ENCODE data around the gene ST6GAL1.

The ST6GAL1 gene

DNA sequence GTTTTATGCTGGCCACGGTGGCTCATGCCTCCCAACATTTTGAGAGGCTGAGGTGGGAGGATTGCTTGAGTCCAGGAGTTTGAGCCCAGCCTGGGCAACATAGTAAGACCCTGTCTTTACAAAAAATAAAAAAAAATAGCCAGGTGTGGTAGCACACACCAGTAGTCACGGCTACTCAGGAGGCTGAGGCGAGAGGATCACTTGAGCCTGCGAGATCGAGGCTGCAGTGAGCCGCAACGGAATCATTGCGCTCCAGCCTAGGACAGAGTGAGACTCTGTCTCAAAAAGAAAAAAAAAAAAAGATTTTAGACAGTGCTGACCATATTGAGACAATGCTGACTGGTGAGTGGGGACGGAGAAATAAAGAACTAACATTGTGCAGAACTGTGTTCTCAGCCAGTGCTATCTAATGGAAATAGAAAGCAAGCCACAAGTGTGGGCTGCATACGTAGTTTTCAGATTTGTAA lies 67.2 kb downstream of the ST6GAL1 start:
- H2AK5ac ChIP-seq (ENCODE audit: low read length) = no peak overlapping the region
- H3K9ac ChIP-seq (ENCODE audit: low read length) = no peak overlapping the region
- H3K18ac ChIP-seq (ENCODE audit: low read length) = no peak overlapping the region
- no peaks in the 10 kb centered on the region for H3K36me3 ChIP-seq (ENCODE audit: control insufficient read depth in 1 of 2, insufficient read depth in 2 of 2, low read length in 2 of 2)
- no peak overlapping the region for H4K91ac ChIP-seq (ENCODE audit: low read depth, low read length)
- H3K14ac ChIP-seq (ENCODE audit: low read length) = no peak overlapping the region
- H3K4ac ChIP-seq (ENCODE audit: low read depth, low read length) = no peak overlapping the region
- H3K79me2 ChIP-seq (ENCODE audit: control insufficient read depth, insufficient read depth, low read length, poor library complexity) = no peaks in the 10 kb centered on the region
- peaks cover 9 to 11% of the 10 kb centered on the region in 2 experiments for H3K4me1 ChIP-seq (ENCODE audit: control insufficient read depth in 1 of 2, insufficient read depth in 2 of 2, low read length in 2 of 2)
- no peak overlapping the region for H2BK120ac ChIP-seq (ENCODE audit: insufficient read depth, low read length, poor library complexity)
- no peak overlapping the region for H3K4me3 ChIP-seq (ENCODE audit: low read depth, low read length)
- H2BK5ac ChIP-seq (ENCODE audit: low read depth, low read length, poor library complexity) = no peak overlapping the region
- no peak overlapping the region for H3K23ac ChIP-seq (ENCODE audit: low read length)
- H3K27me3 ChIP-seq (ENCODE audit: insufficient read depth, low read length) = no peaks in the 10 kb centered on the region
- H3K27ac ChIP-seq (ENCODE audit: low read depth, low read length) = no peak overlapping the region
- H4K8ac ChIP-seq (ENCODE audit: low read depth, low read length) = no peak overlapping the region
- no peaks in the 10 kb centered on the region for H3K79me1 ChIP-seq (ENCODE audit: low read length)
- no peak for DNase-seq
- WGBS (ENCODE audit: extremely low coverage, insufficient coverage, insufficient read length) = no CpG with 5 or more reads among the region's 10 CpGs
- H4K12ac ChIP-seq (ENCODE audit: low read depth, low read length) = no peak overlapping the region
- no peak overlapping the region for H3K4me2 ChIP-seq (ENCODE audit: low read length)
- no peak overlapping the region for H2AFZ ChIP-seq (ENCODE audit: insufficient read depth, low read length, poor library complexity)
- H3K9me3 ChIP-seq (ENCODE audit: insufficient read depth, low read depth, low read length) = no peaks in the 10 kb centered on the region
- no peak overlapping the region for H2BK12ac ChIP-seq (ENCODE audit: low read length)

GRCh38 chr3:186998937-186999368 lies 68.6 kb downstream of the ST6GAL1 start:
- Histone ChIP-seq H2AK5ac (ENCODE audit: low read length) (no peak overlapping the region), H4K12ac (ENCODE audit: low read depth, low read length) (no peak overlapping the region), H3K4me1 (ENCODE audit: control insufficient read depth in 1 of 2, insufficient read depth in 2 of 2, low read length in 2 of 2) (peaks cover 9 to 11% of the 10 kb centered on the region in 2 experiments), H3K79me1 (ENCODE audit: low read length) (no peaks in the 10 kb centered on the region), H3K9me3 (ENCODE audit: insufficient read depth, low read depth, low read length) (no peaks in the 10 kb centered on the region), H2BK120ac (ENCODE audit: insufficient read depth, low read length, poor library complexity) (no peak overlapping the region), H4K8ac (ENCODE audit: low read depth, low read length) (no peak overlapping the region), H3K4ac (ENCODE audit: low read depth, low read length) (no peak overlapping the region), H2AFZ (ENCODE audit: insufficient read depth, low read length, poor library complexity) (no peak overlapping the region), H3K27ac (ENCODE audit: low read depth, low read length) (no peak overlapping the region), H3K23ac (ENCODE audit: low read length) (no peak overlapping the region), H2BK5ac (ENCODE audit: low read depth, low read length, poor library complexity) (no peak overlapping the region), H3K36me3 (ENCODE audit: control insufficient read depth in 1 of 2, insufficient read depth in 2 of 2, low read length in 2 of 2) (no peaks in the 10 kb centered on the region), H4K91ac (ENCODE audit: low read depth, low read length) (no peak overlapping the region), H3K79me2 (ENCODE audit: control insufficient read depth, insufficient read depth, low read length, poor library complexity) (no peaks in the 10 kb centered on the region), H3K4me2 (ENCODE audit: low read length) (peak overlapping the region; percentile 2), H3K9ac (ENCODE audit: low read length) (no peak overlapping the region), H3K27me3 (ENCODE audit: insufficient read depth, low read length) (no peaks in the 10 kb centered on the region), H3K18ac (ENCODE audit: low read length) (no peak overlapping the region), H3K4me3 (ENCODE audit: low read depth, low read length) (no peak overlapping the region), H3K14ac (ENCODE audit: low read length) (no peak overlapping the region), H2BK12ac (ENCODE audit: low read length) (no peak overlapping the region)
- DNase-seq = peak in 1 of 2 donors; percentile 30
- no CpG with 5 or more reads among the region's 9 CpGs for WGBS (ENCODE audit: extremely low coverage, insufficient coverage, insufficient read length)

GRCh38 chr3:187000711-187001151 lies 70.4 kb downstream of the ST6GAL1 start:
- Histone ChIP-seq H3K79me2 (ENCODE audit: control insufficient read depth, insufficient read depth, low read length, poor library complexity) (no peaks in the 10 kb centered on the region), H3K18ac (ENCODE audit: low read length) (no peak overlapping the region), H3K4ac (ENCODE audit: low read depth, low read length) (no peak overlapping the region), H4K91ac (ENCODE audit: low read depth, low read length) (no peak overlapping the region), H3K14ac (ENCODE audit: low read length) (no peak overlapping the region), H2AK5ac (ENCODE audit: low read length) (no peak overlapping the region), H3K9me3 (ENCODE audit: insufficient read depth, low read depth, low read length) (no peaks in the 10 kb centered on the region), H3K27me3 (ENCODE audit: insufficient read depth, low read length) (no peaks in the 10 kb centered on the region), H2BK120ac (ENCODE audit: insufficient read depth, low read length, poor library complexity) (no peak overlapping the region), H3K4me3 (ENCODE audit: low read depth, low read length) (no peak overlapping the region), H3K4me1 (ENCODE audit: control insufficient read depth in 1 of 2, insufficient read depth in 2 of 2, low read length in 2 of 2) (peaks cover 9 to 11% of the 10 kb centered on the region in 2 experiments), H3K4me2 (ENCODE audit: low read length) (no peak overlapping the region), H3K79me1 (ENCODE audit: low read length) (no peaks in the 10 kb centered on the region), H2BK12ac (ENCODE audit: low read length) (peak overlapping the region; percentile 24), H3K36me3 (ENCODE audit: control insufficient read depth in 1 of 2, insufficient read depth in 2 of 2, low read length in 2 of 2) (peaks cover 0 to under 1% of the 10 kb centered on the region in 2 experiments), H4K12ac (ENCODE audit: low read depth, low read length) (no peak overlapping the region), H3K27ac (ENCODE audit: low read depth, low read length) (no peak overlapping the region), H2AFZ (ENCODE audit: insufficient read depth, low read length, poor library complexity) (no peak overlapping the region), H3K9ac (ENCODE audit: low read length) (no peak overlapping the region), H4K8ac (ENCODE audit: low read depth, low read length) (no peak overlapping the region), H3K23ac (ENCODE audit: low read length) (no peak overlapping the region), H2BK5ac (ENCODE audit: low read depth, low read length, poor library complexity) (no peak overlapping the region)
- WGBS (ENCODE audit: extremely low coverage, insufficient coverage, insufficient read length) = no CpG with 5 or more reads among the region's 4 CpGs
- no peak for DNase-seq

GRCh38 chr3:187002915-187003314 lies 72.6 kb downstream of the ST6GAL1 start:
- Histone ChIP-seq H3K79me1 (ENCODE audit: low read length) (no peaks in the 10 kb centered on the region), H3K9ac (ENCODE audit: low read length) (no peak overlapping the region), H2AFZ (ENCODE audit: insufficient read depth, low read length, poor library complexity) (no peak overlapping the region), H2AK5ac (ENCODE audit: low read length) (no peak overlapping the region), H3K23ac (ENCODE audit: low read length) (no peak overlapping the region), H3K4me2 (ENCODE audit: low read length) (no peak overlapping the region), H3K14ac (ENCODE audit: low read length) (no peak overlapping the region), H3K27me3 (ENCODE audit: insufficient read depth, low read length) (no peaks in the 10 kb centered on the region), H3K4me3 (ENCODE audit: low read depth, low read length) (no peak overlapping the region), H3K36me3 (ENCODE audit: control insufficient read depth in 1 of 2, insufficient read depth in 2 of 2, low read length in 2 of 2) (peaks cover 0 to 2% of the 10 kb centered on the region in 2 experiments), H4K91ac (ENCODE audit: low read depth, low read length) (no peak overlapping the region), H2BK5ac (ENCODE audit: low read depth, low read length, poor library complexity) (no peak overlapping the region), H3K4ac (ENCODE audit: low read depth, low read length) (no peak overlapping the region), H3K27ac (ENCODE audit: low read depth, low read length) (no peak overlapping the region), H3K79me2 (ENCODE audit: control insufficient read depth, insufficient read depth, low read length, poor library complexity) (no peaks in the 10 kb centered on the region), H2BK12ac (ENCODE audit: low read length) (no peak overlapping the region), H2BK120ac (ENCODE audit: insufficient read depth, low read length, poor library complexity) (no peak overlapping the region), H3K18ac (ENCODE audit: low read length) (no peak overlapping the region), H4K12ac (ENCODE audit: low read depth, low read length) (no peak overlapping the region), H3K9me3 (ENCODE audit: insufficient read depth, low read depth, low read length) (no peaks in the 10 kb centered on the region), H3K4me1 (ENCODE audit: control insufficient read depth in 1 of 2, insufficient read depth in 2 of 2, low read length in 2 of 2) (peaks cover 9 to 11% of the 10 kb centered on the region in 2 experiments), H4K8ac (ENCODE audit: low read depth, low read length) (no peak overlapping the region)
- no CpG with 5 or more reads among the region's 4 CpGs for WGBS (ENCODE audit: extremely low coverage, insufficient coverage, insufficient read length)
- DNase-seq = no peak
